Measurements from ENCODE around the gene ECI1. TPM values are rescaled to one million over a fixed set of nuclear protein-coding genes. Genes with fewer than 3 reads are reported as not detected.

Gene ECI1
- total and polyA plus RNA-seq, 2 of the 4 experiments (the other 2 are of a cell fraction): 20.3 to 30.1 TPM

DNA sequence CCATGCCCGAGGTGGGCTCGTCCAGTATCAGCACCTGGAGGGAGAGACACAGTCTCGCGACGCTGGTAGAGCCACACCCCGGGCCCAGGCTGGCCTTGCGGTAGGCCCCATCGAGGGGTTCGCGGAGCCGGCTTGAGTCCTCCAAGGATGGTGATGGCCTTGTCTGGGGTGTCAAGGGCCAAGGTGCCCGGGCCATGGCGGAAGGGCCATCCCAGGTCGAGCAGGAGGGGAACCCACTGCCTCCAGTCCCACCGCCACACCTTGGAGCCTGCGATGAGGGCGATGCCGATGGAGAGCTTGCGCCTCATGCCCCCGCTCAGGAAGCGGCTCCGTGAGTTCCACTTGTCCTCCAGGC lies 46.1 kb upstream of the ECI1 start:
- Histone ChIP-seq H3K4me2 (ENCODE audit: low read depth, low read length) (no peak overlapping the region), H3K36me3 (ENCODE audit: control insufficient read depth, insufficient read depth, low read length) (no peaks in the 10 kb centered on the region), H4K8ac (ENCODE audit: low read depth in 2 of 2, low read length in 2 of 2) (no peak overlapping the region), H4K20me1 (ENCODE audit: insufficient read depth, low read length) (no peaks in the 10 kb centered on the region), H3K79me1 (ENCODE audit: low read depth in 1 of 2, low read length in 2 of 2) (no peaks in the 10 kb centered on the region), H2BK15ac (ENCODE audit: low read depth, low read length) (no peak overlapping the region), H2AFZ (replicated peaks; ENCODE audit: low read length, poor library complexity) (no peak overlapping the region), H3K4me3 (ENCODE audit: insufficient read depth, low read depth, low read length) (no peak overlapping the region), H3K9ac (ENCODE audit: low read depth, low read length) (no peak overlapping the region), H4K5ac (ENCODE audit: low read depth, low read length) (no peak overlapping the region), H2AK9ac (replicated peaks; ENCODE audit: low read depth, low read length, poor library complexity) (no peak overlapping the region), H3K4me1 (ENCODE audit: control insufficient read depth, insufficient read depth, low read length) (no peaks in the 10 kb centered on the region), H3K9me3 (ENCODE audit: control insufficient read depth, insufficient read depth, low read length) (no peaks in the 10 kb centered on the region), H3K56ac (ENCODE audit: extremely low read depth, insufficient read depth, low read length) (no peak overlapping the region), H3K18ac (ENCODE audit: low read depth, low read length) (no peak overlapping the region), H3K27me3 (ENCODE audit: control insufficient read depth, insufficient read depth, low read length) (peaks cover 16% of the 10 kb centered on the region), H2BK20ac (ENCODE audit: low read depth, low read length) (no peak overlapping the region), H4K91ac (ENCODE audit: insufficient read depth, low read depth, low read length) (no peak overlapping the region), H3K9me1 (ENCODE audit: insufficient read depth, low read length) (no peaks in the 10 kb centered on the region), H3K14ac (replicated peaks; ENCODE audit: low read depth, low read length) (no peak overlapping the region), H3K4ac (ENCODE audit: low read depth, low read length) (no peak overlapping the region), H3K27ac (ENCODE audit: insufficient read depth, low read length) (no peak overlapping the region), H3K23ac (ENCODE audit: low read depth, low read length) (no peak overlapping the region), H2BK5ac (ENCODE audit: low read depth, low read length, poor library complexity, severe bottlenecking) (no peak overlapping the region), H2AK5ac (ENCODE audit: low read depth, low read length) (no peak overlapping the region), H2BK120ac (ENCODE audit: low read depth, low read length) (no peak overlapping the region)
- in situ Hi-C loops (cut with MboI; ENCODE audit: low sequenced_read_pairs) (no loop called here), dilution Hi-C loops (cut with HindIII; ENCODE audit: low sequenced_read_pairs, unreplicated experiment) (no loop called here), intact Hi-C loops (cut with micrococcal nuclease) (no loop called here)
- POLR2A ChIA-PET (ENCODE audit: unreplicated experiment): no interaction called here
- TF ChIP-seq BHLHE40 (IDR thresholded peaks at IDR 0.05; ENCODE audit: low read depth, low read length): no peak
- TF ChIP-seq FOS (IDR thresholded peaks at IDR 0.05; ENCODE audit: low read depth, low read length): no peak
- no peak for TF ChIP-seq NFE2L2 (IDR thresholded peaks at IDR 0.05; ENCODE audit: low read depth, low read length)
- TF ChIP-seq, protein P1, sequence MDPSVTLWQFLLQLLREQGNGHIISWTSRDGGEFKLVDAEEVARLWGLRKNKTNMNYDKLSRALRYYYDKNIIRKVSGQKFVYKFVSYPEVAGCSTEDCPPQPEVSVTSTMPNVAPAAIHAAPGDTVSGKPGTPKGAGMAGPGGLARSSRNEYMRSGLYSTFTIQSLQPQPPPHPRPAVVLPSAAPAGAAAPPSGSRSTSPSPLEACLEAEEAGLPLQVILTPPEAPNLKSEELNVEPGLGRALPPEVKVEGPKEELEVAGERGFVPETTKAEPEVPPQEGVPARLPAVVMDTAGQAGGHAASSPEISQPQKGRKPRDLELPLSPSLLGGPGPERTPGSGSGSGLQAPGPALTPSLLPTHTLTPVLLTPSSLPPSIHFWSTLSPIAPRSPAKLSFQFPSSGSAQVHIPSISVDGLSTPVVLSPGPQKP (IDR thresholded peaks at IDR 0.05; ENCODE audit: borderline replicate concordance, low read depth, low read length): no peak
- TF ChIP-seq CHD1 (IDR thresholded peaks at IDR 0.05; ENCODE audit: low read depth, low read length): no peak
- no peak for TF ChIP-seq USF2 (IDR thresholded peaks at IDR 0.05; ENCODE audit: low read depth, low read length)
- TF ChIP-seq MAFK (IDR thresholded peaks at IDR 0.05; ENCODE audit: low read depth, low read length): no peak
- no peak for TF ChIP-seq RFX5 (IDR thresholded peaks at IDR 0.05; ENCODE audit: low read depth, low read length)
- no peak for TF ChIP-seq SMC3 (IDR thresholded peaks at IDR 0.05; ENCODE audit: low read depth, low read length)
- TF ChIP-seq MXI1 (IDR thresholded peaks at IDR 0.05; ENCODE audit: borderline replicate concordance, low read depth, low read length): no peak
- TF ChIP-seq, protein P2, sequence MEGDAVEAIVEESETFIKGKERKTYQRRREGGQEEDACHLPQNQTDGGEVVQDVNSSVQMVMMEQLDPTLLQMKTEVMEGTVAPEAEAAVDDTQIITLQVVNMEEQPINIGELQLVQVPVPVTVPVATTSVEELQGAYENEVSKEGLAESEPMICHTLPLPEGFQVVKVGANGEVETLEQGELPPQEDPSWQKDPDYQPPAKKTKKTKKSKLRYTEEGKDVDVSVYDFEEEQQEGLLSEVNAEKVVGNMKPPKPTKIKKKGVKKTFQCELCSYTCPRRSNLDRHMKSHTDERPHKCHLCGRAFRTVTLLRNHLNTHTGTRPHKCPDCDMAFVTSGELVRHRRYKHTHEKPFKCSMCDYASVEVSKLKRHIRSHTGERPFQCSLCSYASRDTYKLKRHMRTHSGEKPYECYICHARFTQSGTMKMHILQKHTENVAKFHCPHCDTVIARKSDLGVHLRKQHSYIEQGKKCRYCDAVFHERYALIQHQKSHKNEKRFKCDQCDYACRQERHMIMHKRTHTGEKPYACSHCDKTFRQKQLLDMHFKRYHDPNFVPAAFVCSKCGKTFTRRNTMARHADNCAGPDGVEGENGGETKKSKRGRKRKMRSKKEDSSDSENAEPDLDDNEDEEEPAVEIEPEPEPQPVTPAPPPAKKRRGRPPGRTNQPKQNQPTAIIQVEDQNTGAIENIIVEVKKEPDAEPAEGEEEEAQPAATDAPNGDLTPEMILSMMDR (conservative IDR thresholded peaks at IDR 0.05; ENCODE audit: low read depth, low read length): no peak
- no peak for TF ChIP-seq RCOR1 (IDR thresholded peaks at IDR 0.05; ENCODE audit: insufficient replicate concordance, low read length)
- no peak for TF ChIP-seq MAZ (IDR thresholded peaks at IDR 0.05; ENCODE audit: borderline replicate concordance, low read depth, low read length)
- TF ChIP-seq POLR2A (IDR thresholded peaks at IDR 0.05; ENCODE audit: low read depth, low read length): no peak
- TF ChIP-seq CEBPB (IDR thresholded peaks at IDR 0.05; ENCODE audit: low read depth, low read length): no peak
- no peak for TF ChIP-seq RAD21 (IDR thresholded peaks at IDR 0.05; ENCODE audit: low read length)
- no TSS peak for BruUV-seq (replicated peaks)
- CTCF ChIA-PET: no interaction called here
- DNase-seq (no peak), ATAC-seq (ENCODE audit: low read depth) (no peak)
- 91% methylated on average over 16 of the region's 22 CpGs; no CpG with 5 or more reads in 1 of the 2 experiments for WGBS, 2 experiments (ENCODE audit: extremely low coverage in 2 of 2, insufficient read length in 1 of 2)

All from IMR-90 (cell line).